GM23248 (cell line): ENCODE data around the gene CDH4. TPM values are rescaled to one million over a fixed set of nuclear protein-coding genes. Genes with fewer than 3 reads are reported as not detected.
A peak's percentile ranks its signal among the peaks of the same experiment; 100 is the strongest.

Source experiments
- DNase-seq: peaks from one replicate; pipeline ENCODE4 v3.0.0-alpha.2; 2015
- H2AFZ ChIP-seq: fragments of 200-600 bp; sonication (generic); 2 replicates; pipeline ENCODE4 v1.6.1; 2016; ENCODE audit warnings: antibody characterized with exemption
- H3F3A ChIP-seq: fragments of 200-600 bp; sonication (generic); 2 replicates; pipeline ENCODE4 v1.6.1; 2016; ENCODE audit warnings: mild to moderate bottlenecking, antibody characterized with exemption, mixed run types; ENCODE audit not compliant: insufficient read depth
- H3K27ac ChIP-seq: fragments of 200-600 bp; sonication (generic); 2 replicates; pipeline ENCODE4 v1.5.1; 2016; ENCODE audit warnings: mild to moderate bottlenecking
- H3K27me3 ChIP-seq: fragments of 200-600 bp; sonication (generic); replicated peaks from 2 replicates; pipeline ENCODE4 v1.6.1; 2016; ENCODE audit warnings: mild to moderate bottlenecking; ENCODE audit not compliant: insufficient read depth
- H3K36me3 ChIP-seq: fragments of 200-600 bp; sonication (generic); 2 replicates; pipeline ENCODE4 v1.6.1; 2016; ENCODE audit warnings: low read depth, mild to moderate bottlenecking
- H3K4me1 ChIP-seq: fragments of 200-600 bp; sonication (generic); 2 replicates; pipeline ENCODE4 v1.6.1; 2016; ENCODE audit warnings: mild to moderate bottlenecking; ENCODE audit not compliant: insufficient read depth
- H3K4me2 ChIP-seq: fragments of 200-600 bp; sonication (generic); one replicate; pipeline ENCODE4 v1.6.1; 2016; ENCODE audit warnings: mild to moderate bottlenecking; ENCODE audit not compliant: unreplicated experiment
- H3K4me3 ChIP-seq: fragments of 200-600 bp; sonication (generic); 2 replicates; pipeline ENCODE4 v1.5.1; 2016; ENCODE audit warnings: mild to moderate bottlenecking
- H3K79me2 ChIP-seq: fragments of 200-600 bp; sonication (generic); 2 replicates; pipeline ENCODE4 v1.6.1; 2016; ENCODE audit warnings: mild to moderate bottlenecking; ENCODE audit not compliant: insufficient read depth
- H3K9ac ChIP-seq: fragments of 200-600 bp; sonication (generic); 2 replicates; pipeline ENCODE4 v1.6.1; 2016; ENCODE audit warnings: mild to moderate bottlenecking
- H3K9me2 ChIP-seq: fragments of 200-600 bp; sonication (generic); 2 replicates; pipeline ENCODE4 v1.6.1; 2016; ENCODE audit warnings: mixed run types, mild to moderate bottlenecking, moderate library complexity; ENCODE audit not compliant: insufficient read depth
- H3K9me3 ChIP-seq: fragments of 200-600 bp; sonication (generic); one replicate; pipeline ENCODE4 v1.6.1; 2017; ENCODE audit warnings: low read depth
- H4K20me1 ChIP-seq: fragments of 200-600 bp; sonication (generic); 2 replicates; pipeline ENCODE4 v1.6.0; 2016; ENCODE audit not compliant: insufficient read depth
- EZH2 ChIP-seq: fragments of 200-600 bp; sonication (generic); IDR thresholded peaks from 2 replicates; pipeline ENCODE4 v1.6.1; 2018; ENCODE audit warnings: antibody characterized with exemption, mild to moderate bottlenecking; ENCODE audit not compliant: insufficient read depth, poor library complexity, severe bottlenecking
- EZH2phosphoT487 ChIP-seq: fragments of 200-600 bp; sonication (generic); IDR thresholded peaks from 2 replicates; pipeline ENCODE4 v1.6.1; 2018; ENCODE audit warnings: antibody characterized with exemption, moderate library complexity, mild to moderate bottlenecking, low read depth; ENCODE audit not compliant: insufficient read depth
- WGBS, 2 experiments: methylation state at CpG; one replicate each; pipeline ENCODE4 v1.1.6; 2015 to 2017; ENCODE audit warnings: low lambda C conversion rate in 2 of 2, low coverage in 1 of 2; ENCODE audit errors: missing lambda C conversion rate in 2 of 2; 5-methylcytosine and 5-hydroxymethylcytosine counted together
- in situ Hi-C: fragments of 300-500 bp; cut with MboI; formaldehyde crosslinking; loops from 2 replicates; pipeline ENCODE4 v1.15.0; 2020
- polyA plus RNA-seq: library from polyadenylated mRNA; unstranded; fragments of >200 nt; fragmentation: Nextera tagmentation; extraction: Ambion mirVana; gene quantifications from 2 replicates; pipeline ENCODE4 v1.2.1, GENCODE V29; 2016
- total RNA-seq: library from RNA; depleted of rRNA; stranded (reverse); fragments of >200 nt; shearing (Covaris generic); gene quantifications from 2 replicates; pipeline ENCODE4 v1.2.3, GENCODE V29; 2014

CDH4 gene
- total and polyA plus RNA-seq, 2 experiments from 2014 or later, result 1.1 to 3.9 TPM

DNA sequence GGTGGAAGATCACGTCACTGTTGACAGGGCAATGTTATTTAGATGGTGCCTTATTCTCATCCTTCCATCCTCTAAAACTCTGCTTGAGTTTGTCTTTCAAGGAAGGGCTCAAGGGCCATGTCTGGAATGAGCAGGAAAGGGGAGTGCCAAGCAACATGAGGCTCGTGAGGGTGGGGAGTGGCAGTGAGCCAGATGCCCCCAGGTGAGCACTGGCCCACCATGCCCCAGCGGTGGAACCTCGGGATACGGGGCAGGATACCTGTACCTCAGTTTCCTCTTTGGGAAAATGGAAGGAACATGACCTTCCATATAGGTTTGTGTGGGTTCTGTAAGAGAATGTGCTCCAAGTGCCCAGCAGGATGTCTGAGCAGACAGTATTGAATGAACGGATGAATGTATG is 476.3 kb downstream of the CDH4 start:
- no peaks in the 10 kb centered on the region for H3K27me3 ChIP-seq
- no peaks in the 10 kb centered on the region for H3F3A ChIP-seq
- H3K9ac ChIP-seq, result no peak overlapping the region
- no peaks in the 10 kb centered on the region for H3K36me3 ChIP-seq
- no peaks in the 10 kb centered on the region for H3K79me2 ChIP-seq
- H3K27ac ChIP-seq, result no peak overlapping the region
- WGBS, 2 experiments, result 41 to 48% methylated on average over 6 of the region's 6 CpGs
- H4K20me1 ChIP-seq, result no peaks in the 10 kb centered on the region
- in situ Hi-C loops, result no loop called here
- H3K9me3 ChIP-seq, result no peaks in the 10 kb centered on the region
- no peak overlapping the region for H3K4me3 ChIP-seq
- no peak overlapping the region for H3K4me2 ChIP-seq
- DNase-seq, result no peak
- no peaks in the 10 kb centered on the region for H3K9me2 ChIP-seq
- H3K4me1 ChIP-seq, result no peaks in the 10 kb centered on the region
- no peak for TF ChIP-seq EZH2phosphoT487
- no peak for TF ChIP-seq EZH2
- H2AFZ ChIP-seq, result no peak overlapping the region

DNA sequence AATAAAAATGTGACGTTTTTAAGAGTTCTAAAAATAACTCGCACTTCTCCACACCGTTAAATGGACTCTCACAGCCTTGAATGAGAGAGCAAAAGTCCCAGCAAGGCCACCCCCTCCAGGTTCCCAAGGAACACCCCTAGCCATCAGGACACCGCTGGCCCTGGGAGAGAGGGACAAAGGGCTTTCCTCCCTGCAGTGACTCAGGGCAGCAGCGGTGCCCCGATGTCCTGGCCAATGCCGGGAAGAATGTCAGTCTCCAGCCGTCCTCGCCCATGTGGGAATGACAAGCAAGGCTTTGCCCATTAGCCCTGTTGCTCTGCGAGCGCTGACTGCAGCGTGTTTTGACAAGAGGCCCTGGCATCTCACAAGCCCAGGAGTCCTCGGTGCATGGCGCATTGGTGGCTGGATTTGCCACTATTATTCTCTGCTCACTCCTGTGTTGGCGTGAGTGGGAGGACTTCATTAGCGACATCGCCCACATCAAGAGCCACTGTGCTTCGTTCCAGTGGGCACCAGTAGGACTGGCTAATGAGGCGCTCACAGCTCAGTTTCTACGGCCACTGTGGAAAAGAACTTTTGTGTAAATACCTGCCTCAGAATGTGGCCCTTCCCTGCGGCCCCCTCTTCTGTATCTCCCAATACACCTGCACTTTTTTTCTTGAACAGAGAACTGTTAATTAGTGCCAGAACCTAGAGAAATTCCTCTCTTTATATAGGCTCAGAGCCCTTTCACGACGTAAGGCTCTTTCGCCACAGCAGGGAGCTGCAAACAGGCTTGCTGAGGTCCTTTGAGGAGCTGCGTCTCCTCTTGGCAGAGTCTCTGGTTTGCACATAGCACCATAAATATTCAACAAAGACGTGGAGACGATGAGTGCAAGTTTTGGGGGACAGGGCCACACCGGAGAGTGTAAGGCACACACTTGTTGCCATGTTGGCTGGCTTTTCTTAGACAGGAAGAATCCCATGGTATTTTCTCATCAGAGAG is 477.0 kb downstream of the CDH4 start:
- 38 to 40% methylated on average over 26 to 28 of the region's 28 CpGs for WGBS, 2 experiments
- DNase-seq, result no peak
- Histone ChIP-seq H3K4me3 (no peak overlapping the region), H3K9me3 (no peaks in the 10 kb centered on the region), H3K27me3 (no peaks in the 10 kb centered on the region), H3K79me2 (no peaks in the 10 kb centered on the region), H2AFZ (no peak overlapping the region), H3K4me2 (no peak overlapping the region), H3K4me1 (no peaks in the 10 kb centered on the region), H3F3A (no peaks in the 10 kb centered on the region), H3K9me2 (no peaks in the 10 kb centered on the region), H3K36me3 (no peaks in the 10 kb centered on the region), H3K27ac (no peak overlapping the region), H4K20me1 (no peaks in the 10 kb centered on the region), H3K9ac (no peak overlapping the region)
- TF ChIP-seq EZH2phosphoT487, result no peak
- no peak for TF ChIP-seq EZH2
- in situ Hi-C loops, result no loop called here

DNA sequence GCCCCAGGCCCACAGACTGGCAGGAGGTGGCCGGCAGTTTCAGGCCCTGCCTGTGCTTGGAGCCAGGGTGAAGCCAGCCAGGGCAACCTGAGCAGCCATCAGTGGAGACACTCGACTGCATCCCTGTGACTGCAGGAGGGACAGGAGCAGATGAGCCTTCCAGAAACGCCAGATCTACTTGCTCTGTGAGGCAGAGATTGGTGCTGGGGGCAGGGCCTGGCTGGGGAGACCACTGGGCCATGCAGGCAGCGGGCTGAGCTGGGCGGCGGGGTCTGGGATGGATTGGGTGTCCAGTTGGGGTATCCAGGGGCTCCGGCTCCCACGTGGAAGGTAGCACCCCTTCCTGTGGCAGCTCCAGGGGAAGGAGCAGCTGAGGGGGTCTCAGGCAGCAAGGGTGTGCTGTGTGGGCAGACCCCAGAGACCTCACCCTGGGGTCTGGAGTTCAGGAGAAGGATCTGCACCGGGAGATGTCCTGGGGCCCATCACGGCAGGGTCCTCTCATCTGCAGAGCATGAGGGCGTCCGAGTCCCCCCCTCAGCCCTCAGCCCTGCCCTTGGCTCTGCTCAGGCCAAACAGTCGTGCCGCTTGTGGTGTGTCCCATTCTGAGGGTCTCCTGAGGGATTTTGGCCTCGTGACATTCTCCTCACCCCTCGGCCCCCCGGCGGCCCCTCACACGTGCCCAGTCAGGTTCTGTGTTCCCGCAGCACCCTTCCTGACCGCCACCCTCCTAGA is 478.7 kb downstream of the CDH4 start:
- H3K9me3 ChIP-seq, result no peaks in the 10 kb centered on the region
- H2AFZ ChIP-seq, result no peak overlapping the region
- H3K36me3 ChIP-seq, result no peaks in the 10 kb centered on the region
- in situ Hi-C loops, result no loop called here
- no peak overlapping the region for H3K9ac ChIP-seq
- no peaks in the 10 kb centered on the region for H3K27me3 ChIP-seq
- no peak for TF ChIP-seq EZH2phosphoT487
- TF ChIP-seq EZH2, result no peak
- no peaks in the 10 kb centered on the region for H4K20me1 ChIP-seq
- H3K79me2 ChIP-seq, result no peaks in the 10 kb centered on the region
- H3K4me1 ChIP-seq, result no peaks in the 10 kb centered on the region
- no peak overlapping the region for H3K4me2 ChIP-seq
- no peaks in the 10 kb centered on the region for H3K9me2 ChIP-seq
- no peak for DNase-seq
- no peak overlapping the region for H3K4me3 ChIP-seq
- no peaks in the 10 kb centered on the region for H3F3A ChIP-seq
- no peak overlapping the region for H3K27ac ChIP-seq
- 39 to 42% methylated on average over 10 to 18 of the region's 21 CpGs for WGBS, 2 experiments

DNA sequence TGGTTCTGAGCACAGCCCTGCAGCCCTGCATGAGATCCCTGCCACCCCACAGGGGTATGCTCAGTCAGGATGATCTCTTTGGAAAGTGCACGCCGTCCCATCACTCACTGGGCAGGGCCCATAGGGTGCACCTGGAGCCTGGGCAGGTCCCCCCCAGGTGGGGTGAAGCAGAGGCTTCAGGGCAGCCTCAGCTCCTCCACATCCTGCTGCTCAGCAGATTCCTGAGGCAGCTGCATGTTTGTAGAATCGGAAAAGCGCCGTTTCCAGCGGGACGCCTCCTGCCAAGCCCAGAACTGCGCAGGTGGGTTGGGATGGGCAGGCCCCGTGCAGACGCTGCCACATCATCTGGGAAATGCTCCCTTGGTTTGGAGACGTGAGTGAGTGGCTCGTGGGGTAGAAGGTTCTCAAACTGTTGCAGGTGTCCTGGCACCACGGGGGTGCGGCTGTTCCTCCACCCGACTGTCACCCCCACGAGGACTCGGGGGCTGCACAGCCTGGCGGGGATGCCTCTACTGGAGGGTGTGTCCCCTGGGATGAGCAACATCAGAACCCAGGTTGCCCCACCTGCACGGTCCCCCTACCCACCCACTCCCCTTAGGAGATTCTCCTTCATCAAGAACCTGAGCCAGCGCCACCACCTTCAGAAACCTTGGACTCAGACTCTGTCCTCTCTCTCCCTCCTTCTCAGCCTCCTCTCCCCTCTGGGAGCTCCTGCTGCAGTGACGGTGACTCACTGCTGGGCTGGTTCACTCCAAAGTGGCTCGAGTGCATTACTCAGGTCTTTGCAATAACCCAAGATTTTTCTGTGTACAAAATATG is 479.5 kb downstream of the CDH4 start:
- 62 to 65% methylated on average over 13 to 22 of the region's 22 CpGs for WGBS, 2 experiments
- Histone ChIP-seq H3K4me3 (no peak overlapping the region), H3F3A (no peaks in the 10 kb centered on the region), H3K9me3 (no peaks in the 10 kb centered on the region), H3K27me3 (no peaks in the 10 kb centered on the region), H3K36me3 (no peaks in the 10 kb centered on the region), H4K20me1 (no peaks in the 10 kb centered on the region), H3K4me1 (no peaks in the 10 kb centered on the region), H3K9me2 (no peaks in the 10 kb centered on the region), H2AFZ (no peak overlapping the region), H3K4me2 (no peak overlapping the region), H3K9ac (no peak overlapping the region), H3K79me2 (no peaks in the 10 kb centered on the region), H3K27ac (no peak overlapping the region)
- TF ChIP-seq EZH2 (no peak), EZH2phosphoT487 (no peak)
- in situ Hi-C loops, result no loop called here
- DNase-seq, result peak; percentile 70
